ENCODE data around the gene CALML6. TPM values are rescaled to one million over a fixed set of nuclear protein-coding genes. Genes with fewer than 3 reads are reported as not detected.

CALML6 gene
- total RNA-seq, 2 experiments from 2014 or later, result 0.82 TPM; not detected in 1

- H3K9me3 Mint-ChIP-seq, result no peaks in the 10 kb centered on the region
Observed at GRCh38 chr1:1941868-1942752, 27.1 kb downstream of the CALML6 start.

GRCh38 chr1:1942753-1943656 is 27.9 kb downstream of the CALML6 start:
- DNase-seq, result no peak
- ATAC-seq (ENCODE audit: low read depth), result no peak
- Mint-ChIP-seq H3K4me3 (no peak overlapping the region), H3K27me3 (no peaks in the 10 kb centered on the region), H3K4me1 (peaks cover 2% of the 10 kb centered on the region), H3K36me3 (no peaks in the 10 kb centered on the region), H3K9me3 (no peaks in the 10 kb centered on the region), H3K27ac (no peak overlapping the region)
- POLR2A ChIA-PET, result no interaction called here

More at GRCh38 chr1:1941868-1942752, 27.1 kb downstream of the CALML6 start:
- Mint-ChIP-seq H3K4me1 (peaks cover 2% of the 10 kb centered on the region), H3K36me3 (no peaks in the 10 kb centered on the region), H3K27me3 (no peaks in the 10 kb centered on the region), H3K4me3 (no peak overlapping the region), H3K27ac (no peak overlapping the region)
- POLR2A ChIA-PET, result no interaction called here
- no peak for ATAC-seq (ENCODE audit: low read depth)
- no peak for DNase-seq

GRCh38 chr1:1943834-1944570 is 28.9 kb downstream of the CALML6 start:
- DNase-seq, result peak; percentile 75
- peaks cover 2% of the 10 kb centered on the region for H3K4me1 Mint-ChIP-seq
- H3K9me3 Mint-ChIP-seq, result no peaks in the 10 kb centered on the region
- POLR2A ChIA-PET, result interaction anchor here (1.2 kb wide), 1 partner anchor 101 kb away, joined by 4 read pairs; no protein-coding TSS in a partner anchor
- H3K4me3 Mint-ChIP-seq, result peak overlapping the region; percentile 37
- peaks cover 2% of the 10 kb centered on the region for H3K27me3 Mint-ChIP-seq
- H3K27ac Mint-ChIP-seq, result no peak overlapping the region
- no peaks in the 10 kb centered on the region for H3K36me3 Mint-ChIP-seq
- ATAC-seq (ENCODE audit: low read depth), result peak; percentile 87

GRCh38 chr1:1945782-1946393 is 30.8 kb downstream of the CALML6 start:
- DNase-seq, result no peak
- ATAC-seq (ENCODE audit: low read depth), result no peak
- no peak overlapping the region for H3K27ac Mint-ChIP-seq
- H3K36me3 Mint-ChIP-seq, result no peaks in the 10 kb centered on the region
- no peaks in the 10 kb centered on the region for H3K9me3 Mint-ChIP-seq
- H3K4me3 Mint-ChIP-seq, result no peak overlapping the region
- POLR2A ChIA-PET, result no interaction called here
- peaks cover 2% of the 10 kb centered on the region for H3K4me1 Mint-ChIP-seq
- peaks cover 6% of the 10 kb centered on the region for H3K27me3 Mint-ChIP-seq

- H3K27me3 Mint-ChIP-seq, result peaks cover 6% of the 10 kb centered on the region
- no peak overlapping the region for H3K4me3 Mint-ChIP-seq
- peaks cover 2% of the 10 kb centered on the region for H3K4me1 Mint-ChIP-seq
- POLR2A ChIA-PET, result no interaction called here
- no peak for ATAC-seq (ENCODE audit: low read depth)
- no peak for DNase-seq
- H3K9me3 Mint-ChIP-seq, result no peaks in the 10 kb centered on the region
- no peak overlapping the region for H3K27ac Mint-ChIP-seq
- H3K36me3 Mint-ChIP-seq, result no peaks in the 10 kb centered on the region
Observed at GRCh38 chr1:1946540-1946939, 31.5 kb downstream of the CALML6 start.

- Mint-ChIP-seq H3K36me3 (no peaks in the 10 kb centered on the region), H3K27me3 (peaks cover 6% of the 10 kb centered on the region), H3K27ac (no peak overlapping the region), H3K4me3 (no peak overlapping the region), H3K4me1 (peaks cover 2% of the 10 kb centered on the region), H3K9me3 (no peaks in the 10 kb centered on the region)
- no peak for DNase-seq
- POLR2A ChIA-PET, result no interaction called here
- ATAC-seq (ENCODE audit: low read depth), result no peak
Observed at GRCh38 chr1:1947493-1947892, 32.4 kb downstream of the CALML6 start.

- POLR2A ChIA-PET, result no interaction called here
- Mint-ChIP-seq H3K27me3 (peaks cover 6% of the 10 kb centered on the region), H3K9me3 (no peaks in the 10 kb centered on the region), H3K36me3 (no peaks in the 10 kb centered on the region), H3K4me3 (no peak overlapping the region), H3K27ac (no peak overlapping the region), H3K4me1 (peaks cover 2% of the 10 kb centered on the region)
- DNase-seq (no peak), ATAC-seq (ENCODE audit: low read depth) (no peak)
Observed at GRCh38 chr1:1948783-1949182, 33.7 kb downstream of the CALML6 start.

GRCh38 chr1:1950940-1951339 is 35.9 kb downstream of the CALML6 start:
- Mint-ChIP-seq H3K4me1 (no peaks in the 10 kb centered on the region), H3K27ac (no peak overlapping the region), H3K9me3 (no peaks in the 10 kb centered on the region), H3K4me3 (no peak overlapping the region), H3K36me3 (no peaks in the 10 kb centered on the region), H3K27me3 (peaks cover 6% of the 10 kb centered on the region)
- ATAC-seq (ENCODE audit: low read depth) (no peak), DNase-seq (no peak)
- POLR2A ChIA-PET, result no interaction called here

GRCh38 chr1:1954015-1954414 is 39.0 kb downstream of the CALML6 start:
- peaks cover 4% of the 10 kb centered on the region for H3K27me3 Mint-ChIP-seq
- H3K4me1 Mint-ChIP-seq, result no peaks in the 10 kb centered on the region
- H3K4me3 Mint-ChIP-seq, result no peak overlapping the region
- no peak for ATAC-seq (ENCODE audit: low read depth)
- H3K9me3 Mint-ChIP-seq, result no peaks in the 10 kb centered on the region
- DNase-seq, result no peak
- H3K27ac Mint-ChIP-seq, result no peak overlapping the region
- no peaks in the 10 kb centered on the region for H3K36me3 Mint-ChIP-seq
- POLR2A ChIA-PET, result no interaction called here

GRCh38 chr1:1954831-1955441 is 39.9 kb downstream of the CALML6 start:
- H3K27me3 Mint-ChIP-seq, result peaks cover 3% of the 10 kb centered on the region
- POLR2A ChIA-PET, result no interaction called here
- H3K27ac Mint-ChIP-seq, result no peak overlapping the region
- no peak overlapping the region for H3K4me3 Mint-ChIP-seq
- H3K36me3 Mint-ChIP-seq, result no peaks in the 10 kb centered on the region
- H3K9me3 Mint-ChIP-seq, result no peaks in the 10 kb centered on the region
- DNase-seq (no peak), ATAC-seq (ENCODE audit: low read depth) (no peak)
- no peaks in the 10 kb centered on the region for H3K4me1 Mint-ChIP-seq

GRCh38 chr1:1955621-1956094 is 40.6 kb downstream of the CALML6 start:
- no peaks in the 10 kb centered on the region for H3K4me1 Mint-ChIP-seq
- DNase-seq (no peak), ATAC-seq (ENCODE audit: low read depth) (no peak)
- no peak overlapping the region for H3K27ac Mint-ChIP-seq
- peaks cover under 1% of the 10 kb centered on the region for H3K27me3 Mint-ChIP-seq
- H3K9me3 Mint-ChIP-seq, result no peaks in the 10 kb centered on the region
- POLR2A ChIA-PET, result no interaction called here
- H3K36me3 Mint-ChIP-seq, result no peaks in the 10 kb centered on the region
- H3K4me3 Mint-ChIP-seq, result no peak overlapping the region

- POLR2A ChIA-PET, result no interaction called here
- H3K4me3 Mint-ChIP-seq, result no peak overlapping the region
- H3K9me3 Mint-ChIP-seq, result no peaks in the 10 kb centered on the region
- ATAC-seq (ENCODE audit: low read depth) (no peak), DNase-seq (no peak)
- H3K27me3 Mint-ChIP-seq, result peaks cover 4% of the 10 kb centered on the region
- no peaks in the 10 kb centered on the region for H3K36me3 Mint-ChIP-seq
- H3K4me1 Mint-ChIP-seq, result no peaks in the 10 kb centered on the region
- no peak overlapping the region for H3K27ac Mint-ChIP-seq
Observed at GRCh38 chr1:1956101-1956500, 41.0 kb downstream of the CALML6 start.

All from activated naive CD8-positive, alpha-beta T cell treated with anti-CD3 and anti-CD28 coated beads, Interleukin-2, amount 10 ng/mL, durations not matched to agents 7 days and 5 days (primary cell).